ENCODE results near the gene FGF22. TPM values are rescaled to one million over a fixed set of nuclear protein-coding genes. Genes with fewer than 3 reads are reported as not detected.

The FGF22 gene
- total and polyA plus RNA-seq, 5 donors: 0.15 to 0.34 (median 0.20) TPM; not detected in 1

- Histone ChIP-seq H3K27ac (ENCODE audit: low read length) (no peak overlapping the region), H3K9me3 (ENCODE audit: control insufficient read depth, low read length) (no peaks in the 10 kb centered on the region), H3K4me3 (ENCODE audit: low read length) (no peak overlapping the region), H3K4me1 (ENCODE audit: control insufficient read depth, insufficient read depth, low read length) (no peaks in the 10 kb centered on the region), H3K27me3 (ENCODE audit: control insufficient read depth, insufficient read depth) (no peaks in the 10 kb centered on the region)
- ATAC-seq (peak; percentile 14 to 34), DNase-seq (no peak)
- intact Hi-C loops (cut with DNase I): no loop called here
- WGBS: 78% methylated on average over 30 of the region's 30 CpGs
Measured at GRCh38 chr19:608155-609003, 31.3 kb upstream of the FGF22 start.

DNA sequence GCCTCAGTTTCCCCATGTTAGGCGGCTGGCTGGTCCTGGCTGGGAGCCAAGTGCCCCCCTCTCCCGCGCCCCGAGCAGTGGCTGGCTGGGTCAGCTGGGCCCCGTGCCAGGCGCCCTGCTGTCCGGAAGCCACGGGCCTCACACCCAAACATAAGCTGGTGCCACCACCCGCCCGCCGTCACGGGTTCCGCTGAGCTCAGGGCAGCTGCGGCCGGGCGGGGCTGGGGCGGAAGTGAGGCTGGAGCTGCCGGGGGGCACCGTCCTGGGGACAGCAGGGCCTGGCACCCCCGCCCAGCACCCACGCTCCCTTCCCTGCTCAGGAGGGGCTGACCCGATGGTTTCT is 30.7 kb upstream of the FGF22 start:
- 55% methylated on average over 22 of the region's 22 CpGs for WGBS
- Histone ChIP-seq H3K4me1 (ENCODE audit: control insufficient read depth, insufficient read depth, low read length) (no peaks in the 10 kb centered on the region), H3K9me3 (ENCODE audit: control insufficient read depth, low read length) (no peaks in the 10 kb centered on the region), H3K27me3 (ENCODE audit: control insufficient read depth, insufficient read depth) (no peaks in the 10 kb centered on the region), H3K4me3 (ENCODE audit: low read length) (no peak overlapping the region), H3K27ac (ENCODE audit: low read length) (no peak overlapping the region)
- peak; percentile 61 to 72 for ATAC-seq
- peak; percentile 57 to 89 (median 87) for DNase-seq
- intact Hi-C loops (cut with DNase I): no loop called here

DNA sequence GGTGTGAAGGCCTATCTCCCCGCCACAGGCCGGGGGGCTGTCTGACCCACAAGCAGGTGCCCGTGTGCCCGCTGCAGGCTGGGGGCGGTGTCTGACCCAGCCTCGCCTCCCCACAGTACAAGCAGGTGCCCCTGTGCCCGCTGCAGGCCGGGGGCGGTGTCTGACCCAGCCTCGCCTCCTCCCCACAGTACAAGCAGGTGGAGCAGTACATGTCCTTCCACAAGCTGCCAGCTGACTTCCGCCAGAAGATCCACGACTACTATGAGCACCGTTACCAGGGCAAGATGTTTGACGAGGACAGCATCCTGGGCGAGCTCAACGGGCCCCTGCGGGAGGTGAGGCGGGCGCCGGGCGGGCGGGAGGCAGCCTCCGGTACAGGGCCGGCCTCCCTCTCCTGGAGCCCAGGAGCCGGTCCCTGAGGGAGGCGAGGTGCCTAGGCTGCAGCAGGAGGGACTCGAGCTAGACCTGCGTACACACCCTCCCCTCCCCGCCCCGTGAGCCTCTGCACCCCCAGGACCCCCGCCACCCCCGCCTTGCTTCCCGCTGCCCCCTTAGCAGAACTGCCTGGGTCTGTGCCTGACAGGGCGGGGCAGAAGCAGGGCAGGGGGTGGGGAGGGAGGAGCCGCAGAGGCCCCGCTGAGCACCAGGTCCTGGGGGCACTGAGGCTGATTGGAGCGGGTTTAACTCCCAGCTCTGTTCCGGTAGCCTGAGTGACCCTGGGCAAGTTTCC is 29.4 kb upstream of the FGF22 start:
- 59% methylated on average over 38 of the region's 38 CpGs for WGBS
- Histone ChIP-seq H3K4me1 (ENCODE audit: control insufficient read depth, insufficient read depth, low read length) (no peaks in the 10 kb centered on the region), H3K4me3 (ENCODE audit: low read length) (no peak overlapping the region), H3K9me3 (ENCODE audit: control insufficient read depth, low read length) (no peaks in the 10 kb centered on the region), H3K27ac (ENCODE audit: low read length) (no peak overlapping the region), H3K27me3 (ENCODE audit: control insufficient read depth, insufficient read depth) (no peaks in the 10 kb centered on the region)
- intact Hi-C loops (cut with DNase I): no loop called here
- ATAC-seq (peak in 1 of 2 donors; percentile 52), DNase-seq (no peak)

DNA sequence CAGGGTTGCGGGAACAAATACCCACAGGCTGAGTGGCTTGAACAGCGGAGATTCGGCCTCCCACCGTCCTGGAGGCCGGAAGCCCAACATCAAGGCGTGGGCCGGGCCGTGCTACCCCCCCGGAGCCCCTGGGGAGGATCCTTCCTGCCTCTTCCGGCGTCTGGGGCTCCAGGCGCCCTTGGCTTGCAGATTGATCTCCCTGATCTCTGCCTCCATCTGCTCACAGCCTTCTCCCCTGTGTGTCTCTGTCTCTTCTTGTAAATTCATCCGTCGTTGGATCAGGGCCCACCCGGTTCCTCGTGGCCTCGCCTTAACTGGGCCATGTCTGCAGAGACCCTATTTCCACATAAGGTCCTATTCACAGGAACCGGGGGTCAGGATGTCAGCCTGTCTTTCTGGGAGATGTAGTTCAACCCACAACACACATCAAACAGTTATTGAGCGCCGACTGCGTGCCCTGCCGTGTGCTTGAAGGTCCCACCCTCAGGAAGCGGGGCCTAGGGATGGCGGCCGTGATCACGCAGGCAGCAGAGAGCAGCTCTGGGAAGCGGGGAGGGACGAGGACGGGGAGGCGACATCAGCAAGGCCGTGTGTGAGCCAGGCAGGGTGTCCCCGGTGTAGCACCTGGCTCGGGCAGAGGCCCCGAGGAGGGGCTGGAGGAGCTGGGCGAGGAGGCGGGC is 28.7 kb upstream of the FGF22 start:
- Histone ChIP-seq H3K27ac (ENCODE audit: low read length) (no peak overlapping the region), H3K4me3 (ENCODE audit: low read length) (no peak overlapping the region), H3K9me3 (ENCODE audit: control insufficient read depth, low read length) (no peaks in the 10 kb centered on the region), H3K27me3 (ENCODE audit: control insufficient read depth, insufficient read depth) (no peaks in the 10 kb centered on the region), H3K4me1 (ENCODE audit: control insufficient read depth, insufficient read depth, low read length) (no peaks in the 10 kb centered on the region)
- 35% methylated on average over 36 of the region's 36 CpGs for WGBS
- ATAC-seq (peak; percentile 29 to 47), DNase-seq (peak; percentile 47 to 84 (median 82))
- intact Hi-C loops (cut with DNase I): no loop called here

- DNase-seq (no peak), ATAC-seq (no peak)
- Histone ChIP-seq H3K4me1 (ENCODE audit: control insufficient read depth, insufficient read depth, low read length) (no peaks in the 10 kb centered on the region), H3K9me3 (ENCODE audit: control insufficient read depth, low read length) (no peaks in the 10 kb centered on the region), H3K27me3 (ENCODE audit: control insufficient read depth, insufficient read depth) (no peaks in the 10 kb centered on the region), H3K4me3 (ENCODE audit: low read length) (no peak overlapping the region), H3K27ac (ENCODE audit: low read length) (no peak overlapping the region)
- intact Hi-C loops (cut with DNase I): no loop called here
- WGBS: 55% methylated on average over 13 of the region's 13 CpGs
Measured at GRCh38 chr19:611481-611868, 28.2 kb upstream of the FGF22 start.

GRCh38 chr19:612941-613340 is 26.7 kb upstream of the FGF22 start:
- DNase-seq (no peak), ATAC-seq (no peak)
- intact Hi-C loops (cut with DNase I): no loop called here
- H3K4me3 ChIP-seq (ENCODE audit: low read length): no peak overlapping the region
- no peak overlapping the region for H3K27ac ChIP-seq (ENCODE audit: low read length)
- no peaks in the 10 kb centered on the region for H3K9me3 ChIP-seq (ENCODE audit: control insufficient read depth, low read length)
- no peaks in the 10 kb centered on the region for H3K27me3 ChIP-seq (ENCODE audit: control insufficient read depth, insufficient read depth)
- WGBS: 85% methylated on average over 33 of the region's 33 CpGs
- H3K4me1 ChIP-seq (ENCODE audit: control insufficient read depth, insufficient read depth, low read length): no peaks in the 10 kb centered on the region

DNA sequence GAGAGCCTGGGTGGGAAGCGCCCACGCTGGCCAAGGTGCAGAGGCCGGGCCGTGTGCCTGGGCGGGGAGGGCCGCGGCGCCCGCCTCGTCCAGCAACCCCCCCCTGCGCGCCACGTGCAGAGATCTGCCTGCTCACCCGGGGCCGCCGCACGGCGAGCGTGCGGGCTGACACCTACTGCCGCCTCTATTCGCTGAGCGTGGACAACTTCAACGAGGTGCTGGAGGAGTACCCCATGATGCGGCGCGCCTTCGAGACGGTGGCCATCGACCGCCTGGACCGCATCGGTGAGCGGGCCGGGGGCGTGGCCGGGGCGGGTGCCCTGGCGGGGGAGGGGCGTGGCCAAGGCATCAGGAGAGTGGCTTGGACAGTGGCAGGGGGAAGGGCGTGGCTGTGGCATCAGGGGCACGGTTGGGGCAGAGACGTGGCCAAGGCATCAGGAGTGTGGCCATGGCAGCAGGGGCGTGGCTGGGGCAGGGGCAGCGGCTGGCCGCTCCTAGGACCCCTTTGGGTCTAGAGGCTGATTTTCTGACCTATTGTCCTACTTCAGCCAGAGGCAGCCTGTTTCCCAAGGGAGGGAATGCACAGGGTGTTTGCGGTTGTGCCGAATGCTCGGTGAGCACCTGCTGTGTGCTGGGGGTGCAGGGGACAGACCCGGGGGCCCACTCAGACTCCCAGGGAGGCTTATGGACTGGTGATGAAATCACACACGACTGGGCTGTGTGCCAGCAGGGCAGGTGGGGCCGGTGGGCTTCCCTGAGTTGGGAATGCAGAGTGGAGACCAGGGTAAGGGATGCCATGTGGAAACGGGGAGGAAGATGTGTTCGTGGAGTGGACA is 25.7 kb upstream of the FGF22 start:
- Histone ChIP-seq H3K27me3 (ENCODE audit: control insufficient read depth, insufficient read depth) (no peaks in the 10 kb centered on the region), H3K27ac (ENCODE audit: low read length) (no peak overlapping the region), H3K9me3 (ENCODE audit: control insufficient read depth, low read length) (no peaks in the 10 kb centered on the region), H3K4me3 (ENCODE audit: low read length) (no peak overlapping the region), H3K4me1 (ENCODE audit: control insufficient read depth, insufficient read depth, low read length) (no peaks in the 10 kb centered on the region)
- ATAC-seq (no peak), DNase-seq (no peak)
- WGBS: 85% methylated on average over 54 of the region's 54 CpGs
- intact Hi-C loops (cut with DNase I): no loop called here

DNA sequence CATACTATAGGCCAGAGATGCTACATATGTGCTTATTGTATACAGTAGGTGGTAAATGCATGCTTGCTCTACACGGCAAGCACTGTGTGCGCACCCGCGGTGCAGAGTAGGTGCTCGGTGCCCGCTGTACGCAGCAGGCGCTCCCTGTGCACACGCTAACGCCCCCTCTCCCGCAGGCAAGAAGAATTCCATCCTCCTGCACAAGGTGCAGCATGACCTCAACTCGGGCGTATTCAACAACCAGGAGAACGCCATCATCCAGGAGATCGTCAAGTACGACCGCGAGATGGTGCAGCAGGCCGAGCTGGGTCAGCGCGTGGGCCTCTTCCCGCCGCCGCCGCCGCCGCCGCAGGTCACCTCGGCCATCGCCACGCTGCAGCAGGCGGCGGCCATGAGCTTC is 24.1 kb upstream of the FGF22 start:
- no peak for ATAC-seq
- H3K4me1 ChIP-seq (ENCODE audit: control insufficient read depth, insufficient read depth, low read length): no peaks in the 10 kb centered on the region
- no peak overlapping the region for H3K4me3 ChIP-seq (ENCODE audit: low read length)
- no peak for DNase-seq
- H3K27me3 ChIP-seq (ENCODE audit: control insufficient read depth, insufficient read depth): no peaks in the 10 kb centered on the region
- no peaks in the 10 kb centered on the region for H3K9me3 ChIP-seq (ENCODE audit: control insufficient read depth, low read length)
- WGBS: 27% methylated on average over 33 of the region's 33 CpGs
- intact Hi-C loops (cut with DNase I): no loop called here
- H3K27ac ChIP-seq (ENCODE audit: low read length): no peak overlapping the region

- Histone ChIP-seq H3K27me3 (ENCODE audit: control insufficient read depth, insufficient read depth) (no peaks in the 10 kb centered on the region), H3K4me3 (ENCODE audit: low read length) (no peak overlapping the region), H3K9me3 (ENCODE audit: control insufficient read depth, low read length) (no peaks in the 10 kb centered on the region), H3K27ac (ENCODE audit: low read length) (no peak overlapping the region), H3K4me1 (ENCODE audit: control insufficient read depth, insufficient read depth, low read length) (no peaks in the 10 kb centered on the region)
- DNase-seq (no peak), ATAC-seq (no peak)
- intact Hi-C loops (cut with DNase I): no loop called here
- WGBS: 13% methylated on average over 82 of the region's 97 CpGs
Measured at GRCh38 chr19:616062-616700, 23.5 kb upstream of the FGF22 start.

- Histone ChIP-seq H3K27ac (ENCODE audit: low read length) (no peak overlapping the region), H3K4me3 (ENCODE audit: low read length) (no peak overlapping the region), H3K4me1 (ENCODE audit: control insufficient read depth, insufficient read depth, low read length) (no peaks in the 10 kb centered on the region), H3K9me3 (ENCODE audit: control insufficient read depth, low read length) (no peaks in the 10 kb centered on the region), H3K27me3 (ENCODE audit: control insufficient read depth, insufficient read depth) (no peaks in the 10 kb centered on the region)
- ATAC-seq (no peak), DNase-seq (peak in 1 of 3 donors; percentile 55)
- 88% methylated on average over 58 of the region's 58 CpGs for WGBS
- intact Hi-C loops (cut with DNase I): no loop called here
Measured at GRCh38 chr19:616747-617526, 22.7 kb upstream of the FGF22 start.
